Measurements from ENCODE around the gene RAD17.
"Not testable (repeated sequence)": the region's sequence is repeated elsewhere in the genome, so short reads cannot be mapped to it uniquely, and the experiment has no call there.

Gene RAD17, protein sequence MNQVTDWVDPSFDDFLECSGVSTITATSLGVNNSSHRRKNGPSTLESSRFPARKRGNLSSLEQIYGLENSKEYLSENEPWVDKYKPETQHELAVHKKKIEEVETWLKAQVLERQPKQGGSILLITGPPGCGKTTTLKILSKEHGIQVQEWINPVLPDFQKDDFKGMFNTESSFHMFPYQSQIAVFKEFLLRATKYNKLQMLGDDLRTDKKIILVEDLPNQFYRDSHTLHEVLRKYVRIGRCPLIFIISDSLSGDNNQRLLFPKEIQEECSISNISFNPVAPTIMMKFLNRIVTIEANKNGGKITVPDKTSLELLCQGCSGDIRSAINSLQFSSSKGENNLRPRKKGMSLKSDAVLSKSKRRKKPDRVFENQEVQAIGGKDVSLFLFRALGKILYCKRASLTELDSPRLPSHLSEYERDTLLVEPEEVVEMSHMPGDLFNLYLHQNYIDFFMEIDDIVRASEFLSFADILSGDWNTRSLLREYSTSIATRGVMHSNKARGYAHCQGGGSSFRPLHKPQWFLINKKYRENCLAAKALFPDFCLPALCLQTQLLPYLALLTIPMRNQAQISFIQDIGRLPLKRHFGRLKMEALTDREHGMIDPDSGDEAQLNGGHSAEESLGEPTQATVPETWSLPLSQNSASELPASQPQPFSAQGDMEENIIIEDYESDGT

GRCh38 chr5:69369340-69370121 is at the start of gene RAD17, which contains the start of the genes AK6 and TAF9:
Gene RAD17 (plus strand): TSS chr5:69369818. CDS start chr5:69372209, 2,391 bp downstream.
Gene AK6 (minus strand): TSS chr5:69369520. CDS start chr5:69369490, 30 bp downstream.
Gene TAF9 (minus strand): TSS chr5:69369520. CDS start chr5:69365737, 3,783 bp downstream.
- DNase-seq: peak; percentile 91

DNA sequence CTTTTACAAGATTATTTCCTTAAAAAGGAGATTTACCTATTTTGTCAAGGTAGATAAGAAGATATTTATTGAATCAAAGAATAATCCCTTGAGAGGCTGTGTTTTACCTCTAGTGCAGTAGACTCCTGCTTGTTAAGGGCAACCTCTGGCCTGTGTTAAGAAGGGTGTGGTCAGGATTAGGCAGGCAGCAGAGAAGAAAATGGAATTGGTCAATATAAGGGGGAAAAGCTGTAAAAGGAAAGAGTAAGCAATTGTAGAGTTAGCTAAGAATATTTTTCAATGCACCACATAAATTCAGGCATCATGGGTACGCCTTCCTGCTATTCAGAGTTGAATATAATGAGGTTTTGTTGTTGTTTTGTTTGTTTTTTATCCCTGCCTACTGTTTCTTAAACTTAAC is 43.3 kb upstream of the RAD17 start:
- DNase-seq: no peak

DNA sequence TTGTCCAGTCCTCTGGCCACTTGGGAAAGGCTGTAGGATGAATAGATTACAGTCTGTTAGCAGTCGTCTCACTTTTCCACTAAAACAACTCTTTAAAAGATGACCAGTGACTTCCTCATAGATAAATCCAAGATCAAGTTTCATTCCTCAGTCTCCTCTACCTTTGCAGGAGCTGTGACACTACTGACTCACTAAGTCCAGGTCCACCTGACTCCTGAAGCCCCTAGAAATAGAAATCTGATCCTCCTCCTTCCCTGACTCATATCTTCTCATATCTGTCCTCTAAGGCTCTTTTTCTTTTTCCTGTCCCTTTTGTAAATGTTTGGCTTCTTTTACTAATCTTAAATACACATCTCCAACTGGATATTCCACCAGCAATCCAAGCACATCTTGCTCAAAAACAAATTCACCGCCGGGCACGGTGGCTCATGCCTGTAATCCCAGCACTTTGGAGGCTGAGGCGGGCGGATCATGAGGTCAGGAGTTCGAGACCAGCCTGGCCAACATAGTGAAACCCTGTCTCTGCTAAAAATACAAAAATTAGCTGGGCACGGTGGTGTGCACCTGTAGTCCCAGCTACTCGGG is 39.6 kb upstream of the RAD17 start:
- DNase-seq: no peak

- DNase-seq: no peak
Observed at GRCh38 chr5:69331528-69332445, 37.8 kb upstream of the RAD17 start.

- DNase-seq: not testable (repeated sequence)
Observed at GRCh38 chr5:69333668-69334315, 35.8 kb upstream of the RAD17 start.

DNA sequence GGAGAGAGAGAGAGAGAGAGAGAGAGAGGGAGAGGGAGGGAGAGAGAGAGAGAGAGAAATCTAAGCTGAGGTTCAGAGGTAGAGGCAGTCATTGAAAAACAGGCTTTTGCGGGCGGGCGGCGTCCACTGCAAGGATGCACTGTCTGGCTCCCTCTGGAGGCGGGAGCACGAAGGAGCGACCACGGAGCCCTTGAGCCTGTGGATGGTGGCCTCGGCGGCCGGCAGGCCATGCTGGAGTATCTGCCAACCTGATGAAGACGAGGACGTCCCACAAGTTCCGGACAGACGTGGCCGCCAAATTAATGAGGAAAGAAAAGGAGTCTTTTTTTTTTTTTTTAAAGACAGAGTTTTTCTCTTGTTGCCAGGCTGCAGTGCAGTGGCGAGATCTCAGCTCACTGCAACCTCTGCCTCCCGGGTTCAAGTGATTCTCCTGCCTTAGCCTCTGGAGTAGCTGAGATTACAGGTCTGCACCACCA is 34.8 kb upstream of the RAD17 start:
- peak; percentile 86 for DNase-seq

DNA sequence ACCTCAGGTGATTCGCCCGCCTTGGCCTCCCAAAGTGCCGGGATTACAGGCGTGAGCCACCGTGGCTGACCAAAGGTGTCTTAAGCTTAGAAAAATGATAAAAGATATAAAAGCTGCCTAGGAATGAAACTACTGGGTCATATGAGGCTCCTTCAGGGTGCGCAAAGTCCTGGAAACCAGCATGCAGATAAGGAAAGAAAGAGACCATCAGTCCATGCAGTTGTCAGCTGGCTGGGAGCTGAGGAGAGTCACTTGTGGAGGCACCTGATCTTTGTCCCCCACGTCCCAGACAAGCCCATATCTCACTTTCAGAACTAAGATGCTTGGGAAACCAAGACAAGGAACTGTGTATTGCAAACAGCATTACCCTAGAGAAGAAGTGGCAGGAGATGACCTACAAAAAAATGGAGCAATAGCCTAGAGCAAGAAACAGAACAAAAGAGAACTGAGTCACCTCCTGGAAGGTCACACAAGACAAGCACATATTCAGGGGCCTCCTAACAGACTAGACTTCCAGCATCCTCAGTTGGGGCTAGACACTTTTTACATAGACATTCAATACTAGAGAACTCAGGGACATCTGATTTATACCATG is 34.2 kb upstream of the RAD17 start:
- no peak for DNase-seq

DNA sequence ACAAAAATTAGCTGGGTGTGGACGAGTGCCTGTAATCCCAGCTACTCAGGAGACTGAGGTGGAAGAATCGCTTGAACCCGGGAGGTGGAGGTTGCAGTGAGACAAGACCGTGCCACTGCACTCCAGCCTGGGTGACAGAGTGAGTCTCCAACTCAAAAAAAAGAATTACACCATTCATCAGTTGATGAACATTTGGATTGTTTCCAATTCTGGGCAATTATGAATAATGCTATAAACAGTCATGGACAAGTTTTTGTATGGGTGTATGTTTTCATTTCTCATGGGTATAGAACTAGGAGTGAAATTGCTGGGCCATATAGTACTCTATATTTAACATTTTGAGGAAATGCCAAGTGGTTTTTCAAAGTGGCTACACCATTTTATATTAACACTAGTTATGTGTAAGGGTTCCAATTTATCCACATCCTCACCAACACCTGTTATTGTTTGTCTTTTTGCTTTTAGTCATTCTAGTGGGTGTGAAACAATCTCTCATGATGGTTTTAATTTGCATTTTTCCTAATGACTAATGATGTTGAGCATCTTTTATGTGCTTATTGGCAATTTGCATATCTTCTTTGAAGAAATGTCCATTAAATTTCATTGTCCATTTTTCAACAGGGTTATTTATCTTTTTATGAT is 28.0 kb upstream of the RAD17 start:
- no peak for DNase-seq

DNA sequence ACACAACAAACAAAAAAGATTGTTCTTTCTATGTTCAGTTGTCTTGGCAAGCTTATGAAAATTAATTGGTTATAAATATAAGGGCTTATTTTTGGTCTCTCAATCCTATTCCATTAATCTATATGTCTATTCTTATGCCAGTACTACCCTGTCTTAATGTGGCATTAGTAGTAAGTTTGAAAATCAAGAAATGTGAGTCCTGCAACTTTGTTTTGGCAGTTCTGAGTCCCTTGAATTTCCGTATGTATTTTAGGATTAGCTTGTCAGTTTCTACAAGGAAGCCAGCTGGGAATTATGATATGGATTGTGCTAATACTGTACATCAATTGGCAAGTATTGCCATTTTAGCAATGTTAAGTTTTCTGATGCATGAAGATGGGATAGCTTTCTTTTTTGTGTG is 26.5 kb upstream of the RAD17 start:
- DNase-seq: no peak

- no peak for DNase-seq
Observed at GRCh38 chr5:69350664-69351063, 19.0 kb upstream of the RAD17 start.

GRCh38 chr5:69359699-69360098 is 9.9 kb upstream of the RAD17 start:
- no peak for DNase-seq

- DNase-seq: no peak
Observed at GRCh38 chr5:69360442-69360841, 9.2 kb upstream of the RAD17 start.

DNA sequence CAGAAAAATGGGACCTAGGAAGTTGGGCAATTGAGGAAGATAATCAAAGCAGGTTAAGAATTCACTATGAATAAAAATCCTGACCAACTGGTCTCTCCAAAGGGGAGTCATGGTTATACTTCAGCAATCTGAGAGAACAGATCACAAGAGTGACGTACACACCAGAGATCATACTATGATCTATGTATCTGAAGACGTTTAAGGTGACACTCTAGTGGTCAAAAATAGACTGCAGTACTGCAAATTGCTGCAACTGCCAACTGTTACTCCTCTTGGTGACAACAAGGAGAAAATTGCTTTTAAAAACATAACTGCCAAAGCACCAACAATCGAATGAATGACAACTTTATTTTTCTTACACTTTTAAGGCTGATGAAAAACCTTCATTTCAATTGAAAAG is 5.2 kb upstream of the RAD17 start:
- DNase-seq: no peak

DNA sequence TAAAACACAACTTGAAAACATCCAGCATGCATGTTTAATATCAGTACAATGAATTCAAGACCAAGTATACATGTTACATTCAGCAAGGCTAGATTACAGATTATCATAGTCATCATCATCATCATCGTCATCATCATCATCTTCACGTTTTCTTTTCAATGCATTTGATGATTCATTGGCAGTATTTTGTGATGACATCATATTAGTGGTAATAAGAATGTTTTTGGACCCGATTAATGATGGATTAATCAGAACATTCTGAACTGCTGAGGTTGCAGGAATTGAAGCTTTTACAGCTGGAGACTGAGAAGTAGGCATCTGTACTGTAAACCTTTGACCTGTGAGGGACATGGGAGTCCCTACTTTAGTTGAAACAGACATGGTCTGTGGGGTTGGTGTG is 4.8 kb upstream of the RAD17 start:
- no peak for DNase-seq

DNA sequence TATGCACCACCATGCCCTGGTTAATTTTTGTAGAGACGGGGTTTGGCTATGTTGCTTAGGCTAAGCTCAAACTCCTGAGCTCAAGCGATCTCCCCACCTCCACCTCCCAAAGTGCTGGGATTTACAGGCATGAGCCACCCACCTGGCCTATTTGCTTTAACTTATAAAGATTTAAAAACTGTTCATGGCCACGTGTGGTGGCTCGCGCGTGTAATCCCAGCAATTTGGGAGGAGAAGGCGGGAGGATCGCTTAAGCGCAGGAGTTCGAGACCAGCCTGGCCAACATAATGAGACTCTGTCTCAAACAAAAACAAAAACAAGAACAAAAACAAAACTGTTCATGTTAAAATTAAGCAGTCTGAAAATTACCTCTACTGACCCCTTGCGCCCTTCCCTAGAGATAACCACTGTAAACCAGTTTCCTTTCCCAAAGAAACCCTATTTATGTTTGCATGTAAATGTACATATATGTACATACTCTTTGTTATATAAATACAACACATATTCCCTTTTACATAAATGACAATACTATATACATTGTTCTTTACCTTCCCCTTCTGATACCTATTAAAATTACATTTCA is 1.8 kb upstream of the RAD17 start:
- no peak for DNase-seq

- peak; percentile 21 for DNase-seq
Observed at GRCh38 chr5:69368458-69369339, 919 bp upstream of the RAD17 start.

DNA sequence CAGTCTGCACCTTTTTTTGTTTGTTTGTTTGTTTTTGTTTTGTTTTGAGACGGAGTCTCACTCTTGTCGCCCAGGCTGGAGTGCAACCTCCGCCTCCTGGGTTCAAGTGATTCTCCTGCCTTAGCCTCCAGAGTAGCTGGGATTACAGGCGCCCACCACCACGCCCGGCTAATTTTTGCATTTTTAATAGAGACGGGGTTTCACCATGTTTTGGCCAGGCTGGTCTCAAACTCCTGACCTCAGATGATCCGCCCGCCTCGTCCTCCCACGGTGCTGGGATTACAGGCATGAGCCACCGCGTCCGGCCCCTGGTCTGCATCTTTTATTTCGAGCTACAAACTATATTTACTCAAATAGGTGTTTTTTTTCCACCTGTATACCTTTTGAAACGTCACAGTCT is 717 bp downstream of the RAD17 start:
- peak; percentile 7 for DNase-seq

- DNase-seq: no peak
Observed at GRCh38 chr5:69372394-69372793, 2.8 kb downstream of the RAD17 start.
